HepG2 (cell line): ENCODE results near the gene EEFSEC. TPM values are rescaled to one million over a fixed set of nuclear protein-coding genes. Genes with fewer than 3 reads are reported as not detected.

Experiments
- ATAC-seq: fragments of 200-7000 bp; cut with Tn5 transposase; 3 replicates; pipeline ENCODE4 v1.9.1; 2020; ENCODE audit warnings: mild to moderate bottlenecking, moderate library complexity
- BruUV-seq: library from RNA; stranded (reverse); fragments of 400-500 nt; replicated peaks from 2 replicates; lab custom pipeline; 2021; lab: Mats Ljungman, UMichigan
- CTCF ChIA-PET: fragments of 300-600 bp; formaldehyde crosslinking; extraction: SDS; loops from one replicate; lab custom pipeline; 2021; ENCODE audit warnings: low total read pairs, inconsistent platforms, low intra/inter-chr PET ratio; lab: Yijun Ruan, JAX
- POLR2A ChIA-PET: fragments of 350-600 bp; sonication (Branson Sonifier 250); formaldehyde crosslinking; loops from one replicate; lab custom pipeline; 2020; ENCODE audit warnings: antibody characterized with exemption, inconsistent platforms; lab: Yijun Ruan, JAX
- DNase-seq: peaks from one replicate; pipeline ENCODE4 v3.0.0-alpha.2; 2015; ENCODE audit warnings: low spot score
- FAIRE-seq: peaks from 3 replicates; lab custom pipeline; 2011; peaks lifted over from hg19 to GRCh38; lab: Jason Lieb, UNC
- H2AFZ ChIP-seq: one replicate; pipeline ENCODE4 v1.6.1; 2011; ENCODE audit warnings: low read length, inconsistent platforms
- H3K27ac ChIP-seq: fragments of 300-600 bp; 3 replicates; pipeline ENCODE4 v1.8.0; 2011; ENCODE audit warnings: mixed run types, mild to moderate bottlenecking, mixed read lengths, low read length, inconsistent platforms; ENCODE audit not compliant: insufficient read depth; ENCODE audit errors: extremely low read length
- H3K27me3 ChIP-seq, 2 experiments: fragments of 200-600 bp in 1 of 2; 2 replicates in 1 of 2; 3 replicates in 1 of 2; pipeline versions ENCODE4 v1.6.0 to v1.8.0; 2011; ENCODE audit warnings: low read length in 2 of 2, mild to moderate bottlenecking in 2 of 2, moderate library complexity in 2 of 2, inconsistent platforms in 1 of 2; ENCODE audit not compliant: insufficient read depth in 2 of 2, control insufficient read depth in 1 of 2
- H3K36me3 ChIP-seq, 2 experiments: fragments of 200-600 bp in 1 of 2; replicated peaks in 1 of 2; 2 replicates in 1 of 2; 3 replicates in 1 of 2; pipeline versions ENCODE4 v1.5.1 to v1.8.0; 2011; ENCODE audit warnings: low read length in 2 of 2, inconsistent platforms in 1 of 2; ENCODE audit not compliant: insufficient read depth in 2 of 2, control insufficient read depth in 1 of 2
- H3K4me1 ChIP-seq: 2 replicates; pipeline ENCODE4 v1.5.1; 2012; ENCODE audit warnings: low read length, inconsistent platforms; ENCODE audit not compliant: insufficient read depth
- H3K4me2 ChIP-seq: 2 replicates; pipeline ENCODE4 v1.6.0; 2011; ENCODE audit warnings: low read depth, low read length, inconsistent platforms
- H3K4me3 ChIP-seq, 3 experiments: fragments of 200-600 bp in 1 of 3; sonication (generic), shearing (Covaris generic) in 1 of 3; replicated peaks in 1 of 3; 2 replicates each; pipeline ENCODE4 v1.5.1; 2011 to 2016; ENCODE audit warnings: low read length in 3 of 3, inconsistent platforms in 2 of 3, low read depth in 2 of 3, mild to moderate bottlenecking in 2 of 3, control low read depth in 1 of 3, mixed read lengths in 1 of 3; ENCODE audit not compliant: insufficient read depth in 1 of 3
- H3K79me2 ChIP-seq: one replicate; pipeline ENCODE4 v1.6.1; 2011; ENCODE audit warnings: low read length, inconsistent platforms; ENCODE audit not compliant: insufficient read depth
- H3K9ac ChIP-seq: 2 replicates; pipeline ENCODE4 v1.6.0; 2011; ENCODE audit warnings: mild to moderate bottlenecking, low read depth, low read length, inconsistent platforms; ENCODE audit not compliant: insufficient read depth
- H3K9me3 ChIP-seq: 2 replicates; pipeline ENCODE4 v1.5.1; 2012; ENCODE audit warnings: mild to moderate bottlenecking, low read length
- H4K20me1 ChIP-seq: 2 replicates; pipeline ENCODE4 v1.6.0; 2011; ENCODE audit warnings: inconsistent platforms, mild to moderate bottlenecking, low read length, moderate library complexity; ENCODE audit not compliant: insufficient read depth
- ARID2 ChIP-seq: sonication (generic); formaldehyde crosslinking; IDR thresholded peaks from 2 replicates; pipeline ENCODE4 v1.8.1; 2022; ENCODE audit warnings: mild to moderate bottlenecking, missing genetic modification reagents, borderline replicate concordance
- GPN1 ChIP-seq: sonication (generic); formaldehyde crosslinking; IDR thresholded peaks from 2 replicates; pipeline ENCODE4 v1.5.1; 2020; ENCODE audit warnings: missing genetic modification reagents, borderline replicate concordance
- HMGA1 ChIP-seq: sonication (generic); formaldehyde crosslinking; conservative IDR thresholded peaks from 2 replicates; pipeline ENCODE4 v1.4.0; 2020; ENCODE audit warnings: missing genetic modification reagents
- NFKB2 ChIP-seq: sonication (generic); formaldehyde crosslinking; IDR thresholded peaks from 2 replicates; pipeline ENCODE4 v1.4.0; 2020; ENCODE audit warnings: missing genetic modification reagents, borderline replicate concordance
- RBFOX2 ChIP-seq: fragments of 200-400 bp; formaldehyde crosslinking; IDR thresholded peaks from 2 replicates; pipeline ENCODE4 v1.6.1; 2017; ENCODE audit warnings: low read depth, mild to moderate bottlenecking, low read length
- SRSF9 ChIP-seq: fragments of 200-400 bp; formaldehyde crosslinking; IDR thresholded peaks from 2 replicates; pipeline ENCODE4 v1.6.1; 2018; ENCODE audit warnings: borderline replicate concordance, mild to moderate bottlenecking, low read depth, low read length; ENCODE audit not compliant: insufficient read depth, poor library complexity, severe bottlenecking
- TSC22D2 ChIP-seq: sonication (generic); formaldehyde crosslinking; IDR thresholded peaks from 2 replicates; pipeline ENCODE4 v1.5.1; 2020; ENCODE audit warnings: missing genetic modification reagents, mild to moderate bottlenecking, borderline replicate concordance
- ZBTB3 ChIP-seq: sonication (generic); formaldehyde crosslinking; IDR thresholded peaks from 2 replicates; pipeline ENCODE4 v1.4.0; 2020; ENCODE audit warnings: low read depth, mild to moderate bottlenecking, moderate library complexity, missing genetic modification reagents, borderline replicate concordance
- ZNF562 ChIP-seq: sonication (generic); formaldehyde crosslinking; IDR thresholded peaks from 2 replicates; pipeline ENCODE4 v1.8.0; 2022; ENCODE audit warnings: missing genetic modification reagents, borderline replicate concordance
- ZNF703 ChIP-seq: sonication (generic); formaldehyde crosslinking; IDR thresholded peaks from 2 replicates; pipeline ENCODE4 v1.5.1; 2020; ENCODE audit warnings: missing genetic modification reagents, mild to moderate bottlenecking, moderate library complexity, borderline replicate concordance
- WGBS: methylation state at CpG from one replicate; pipeline ENCODE4 v1.1.6; 2017; ENCODE audit warnings: low lambda C conversion rate; 5-methylcytosine and 5-hydroxymethylcytosine counted together
- in situ Hi-C: cut with HindIII; loops from 2 replicates; pipeline ENCODE4 v1.10.0; 2017; ENCODE audit warnings: low pct_unique_long_range_greater_than_20kb; ENCODE audit not compliant: extremely low pct_ligation_motif_present
- intact Hi-C: fragments of 100-400 bp; cut with micrococcal nuclease; formaldehyde crosslinking; loops from one replicate; pipeline ENCODE4 v1.10.0; 2022; ENCODE audit not compliant: unreplicated experiment
- polyA plus RNA-seq, 8 experiments: library from polyadenylated mRNA; depleted of rRNA in 3 of 8; stranded (reverse) in 7 of 8; unstranded in 1 of 8; fragments of >200 nt; fragmentation: Illumina TruSeq in 4 of 8; extraction: Trizol in 4 of 8; gene quantifications; 2 replicates each; pipeline versions ENCODE4 v1.2.1 to v1.2.3, GENCODE V29; 2011 to 2016; ENCODE audit warnings: low read depth in 4 of 8, missing spikeins in 1 of 8, mixed read lengths in 1 of 8; ENCODE audit not compliant: insufficient read depth in 1 of 8
- total RNA-seq, 5 experiments: library from RNA; depleted of rRNA; stranded (reverse); fragments of >200 nt; fragmentation: Illumina TruSeq; extraction: Trizol; gene quantifications; 2 replicates each; pipeline ENCODE4 v1.2.3, GENCODE V29; 2016; ENCODE audit warnings: low read depth in 1 of 5
- TF ChIP-seq, protein P1 (sequence below): IDR thresholded peaks from 2 replicates; pipeline ENCODE4 v1.6.1; 2018; ENCODE audit warnings: missing genetic modification reagents

The EEFSEC gene
- total and polyA plus RNA-seq, 2 of the 13 experiments (the other 11 are each of a cell fraction or from before 2014, with no cell fraction given) = 6.4 to 24.2 TPM

DNA sequence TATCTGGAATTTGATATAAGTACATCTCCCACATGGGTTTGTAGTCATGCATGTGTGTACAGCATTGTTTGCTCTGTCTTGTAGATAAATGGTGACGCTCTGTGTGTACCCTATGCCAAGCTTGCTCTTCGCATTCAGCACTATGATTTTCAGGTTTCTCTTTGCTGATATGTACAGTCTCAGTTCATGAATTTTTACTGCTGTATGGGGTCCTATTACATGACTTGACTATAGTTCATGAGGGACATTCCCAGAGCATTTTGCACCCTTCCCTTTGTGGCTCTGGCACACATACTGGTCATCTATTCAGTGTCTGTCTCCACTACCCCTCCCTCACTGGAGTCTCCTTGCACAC lies 132.7 kb downstream of the EEFSEC start:
- H3K79me2 ChIP-seq = no peaks in the 10 kb centered on the region
- no peak overlapping the region for H3K4me2 ChIP-seq
- intact Hi-C loops (no loop called here), in situ Hi-C loops (no loop called here)
- H3K36me3 ChIP-seq = peaks cover 10 to 19% of the 10 kb centered on the region in 2 experiments
- TF ChIP-seq ZNF703 (CRISPR knock-in tag) (no peak), ZBTB3 (CRISPR knock-in tag) (no peak), NFKB2 (no peak), SRSF9 (no peak), GPN1 (no peak), ZNF562 (CRISPR knock-in tag) (no peak), ARID2 (no peak), HMGA1 (CRISPR knock-in tag) (no peak), TSC22D2 (CRISPR knock-in tag) (no peak), RBFOX2 (no peak)
- TF ChIP-seq, protein P1, sequence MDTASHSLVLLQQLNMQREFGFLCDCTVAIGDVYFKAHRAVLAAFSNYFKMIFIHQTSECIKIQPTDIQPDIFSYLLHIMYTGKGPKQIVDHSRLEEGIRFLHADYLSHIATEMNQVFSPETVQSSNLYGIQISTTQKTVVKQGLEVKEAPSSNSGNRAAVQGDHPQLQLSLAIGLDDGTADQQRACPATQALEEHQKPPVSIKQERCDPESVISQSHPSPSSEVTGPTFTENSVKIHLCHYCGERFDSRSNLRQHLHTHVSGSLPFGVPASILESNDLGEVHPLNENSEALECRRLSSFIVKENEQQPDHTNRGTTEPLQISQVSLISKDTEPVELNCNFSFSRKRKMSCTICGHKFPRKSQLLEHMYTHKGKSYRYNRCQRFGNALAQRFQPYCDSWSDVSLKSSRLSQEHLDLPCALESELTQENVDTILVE (CRISPR knock-in tag) = no peak
- FAIRE-seq = no peak
- H3K9me3 ChIP-seq = peaks cover 4% of the 10 kb centered on the region; the same call in 1 of the 2 replicates
- H3K27ac ChIP-seq = no peak overlapping the region
- H3K4me3 ChIP-seq = no peak overlapping the region
- no peaks in the 10 kb centered on the region for H3K27me3 ChIP-seq
- DNase-seq = no peak
- H3K9ac ChIP-seq = no peak overlapping the region
- BruUV-seq = no TSS peak
- CTCF ChIA-PET = no interaction called here
- H4K20me1 ChIP-seq = no peaks in the 10 kb centered on the region
- ATAC-seq = no peak
- peaks cover 8% of the 10 kb centered on the region; the same call in 1 of the 2 replicates for H3K4me1 ChIP-seq
- POLR2A ChIA-PET = no interaction called here
- no peak overlapping the region for H2AFZ ChIP-seq
- WGBS = 98% methylated on average over 2 of the region's 2 CpGs
